Activated CD4-positive, alpha-beta memory T cell treated with anti-CD3 and anti-CD28 coated beads, Interleukin-2, amount 10 ng/mL, durations not matched to agents 7 days and 5 days (primary cell): Measurements from ENCODE around the gene FTO. TPM values are rescaled to one million over a fixed set of nuclear protein-coding genes. Genes with fewer than 3 reads are reported as not detected.
A peak's percentile ranks its signal among the peaks of the same experiment; 100 is the strongest.

Experiments used
- CTCF ChIA-PET: fragments of 350-600 bp; sonication (Branson Sonifier 250); formaldehyde crosslinking; loops from one replicate; lab custom pipeline; 2021; ENCODE audit warnings: antibody characterized with exemption, inconsistent platforms; lab: Charles Lee
- POLR2A ChIA-PET: fragments of 350-600 bp; sonication (Branson Sonifier 250); formaldehyde crosslinking; loops from one replicate; lab custom pipeline; 2021; ENCODE audit warnings: antibody characterized with exemption; lab: Charles Lee
- DNase-seq: peaks from one replicate; pipeline ENCODE4 v3.0.0-alpha.2; 2020
- H3K27ac Mint-ChIP-seq: one replicate; pipeline ENCODE4 v1.8.0; 2021; ENCODE audit warnings: mild to moderate bottlenecking, mixed read lengths
- H3K27me3 Mint-ChIP-seq: one replicate; pipeline ENCODE4 v1.8.0; 2021; ENCODE audit warnings: mixed read lengths
- H3K36me3 Mint-ChIP-seq: one replicate; pipeline ENCODE4 v1.8.0; 2021; ENCODE audit warnings: low read depth, mixed read lengths
- H3K4me1 Mint-ChIP-seq: one replicate; pipeline ENCODE4 v1.8.0; 2021; ENCODE audit warnings: mixed read lengths
- H3K4me3 Mint-ChIP-seq: one replicate; pipeline ENCODE4 v1.8.0; 2021; ENCODE audit warnings: mild to moderate bottlenecking, mixed read lengths
- H3K9me3 Mint-ChIP-seq: one replicate; pipeline ENCODE4 v1.8.0; 2021; ENCODE audit warnings: mixed read lengths
- total RNA-seq, 2 experiments: library from RNA; stranded (reverse); gene quantifications; one replicate each; pipeline ENCODE4 v1.2.3, GENCODE V29; 2021

The FTO gene
- total RNA-seq, 2 experiments from 2014 or later: 48.1 to 48.5 TPM

GRCh38 chr16:53849585-53849984, 145.6 kb downstream of the FTO start:
- no peak overlapping the region for H3K4me3 Mint-ChIP-seq
- H3K27me3 Mint-ChIP-seq: no peaks in the 10 kb centered on the region
- H3K9me3 Mint-ChIP-seq: peaks cover 6% of the 10 kb centered on the region
- H3K27ac Mint-ChIP-seq: no peak overlapping the region
- H3K36me3 Mint-ChIP-seq: peaks cover 11% of the 10 kb centered on the region
- CTCF ChIA-PET: no interaction called here
- DNase-seq: no peak
- peaks cover 5% of the 10 kb centered on the region for H3K4me1 Mint-ChIP-seq
- POLR2A ChIA-PET: no interaction called here

GRCh38 chr16:53849994-53850393, 146.0 kb downstream of the FTO start:
- POLR2A ChIA-PET: no interaction called here
- peaks cover 2% of the 10 kb centered on the region for H3K4me1 Mint-ChIP-seq
- no peak for DNase-seq
- no peak overlapping the region for H3K4me3 Mint-ChIP-seq
- CTCF ChIA-PET: no interaction called here
- H3K36me3 Mint-ChIP-seq: peaks cover 9% of the 10 kb centered on the region
- no peaks in the 10 kb centered on the region for H3K27me3 Mint-ChIP-seq
- H3K9me3 Mint-ChIP-seq: peaks cover 8% of the 10 kb centered on the region
- no peak overlapping the region for H3K27ac Mint-ChIP-seq

GRCh38 chr16:53852678-53853077, 148.7 kb downstream of the FTO start:
- CTCF ChIA-PET: no interaction called here
- Mint-ChIP-seq H3K27me3 (no peaks in the 10 kb centered on the region), H3K4me1 (no peaks in the 10 kb centered on the region), H3K27ac (no peak overlapping the region), H3K9me3 (peaks cover 8% of the 10 kb centered on the region), H3K4me3 (no peak overlapping the region), H3K36me3 (peaks cover 11% of the 10 kb centered on the region)
- no peak for DNase-seq
- POLR2A ChIA-PET: no interaction called here

DNA sequence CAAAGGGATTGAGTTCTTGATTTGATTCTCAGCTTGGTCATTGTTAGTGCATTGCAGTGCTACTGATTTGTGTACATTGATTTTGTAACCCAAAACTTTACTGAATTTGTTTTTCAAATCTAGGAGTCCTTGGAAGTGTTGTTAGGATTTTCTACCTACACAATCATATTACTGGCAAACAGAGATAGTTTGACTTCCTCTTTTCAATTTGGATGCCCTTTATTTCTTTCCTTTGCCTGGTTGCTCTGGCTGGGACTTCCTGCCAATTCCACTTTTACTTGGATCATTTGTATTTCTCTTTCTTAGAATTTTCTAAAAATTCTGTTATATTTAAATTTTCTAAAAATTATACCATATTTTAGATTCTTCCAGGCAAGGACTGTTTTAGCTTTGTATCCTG, 151.1 kb downstream of the FTO start:
- DNase-seq: no peak
- H3K4me3 Mint-ChIP-seq: no peak overlapping the region
- CTCF ChIA-PET: no interaction called here
- no peak overlapping the region for H3K27ac Mint-ChIP-seq
- no peaks in the 10 kb centered on the region for H3K4me1 Mint-ChIP-seq
- POLR2A ChIA-PET: no interaction called here
- no peaks in the 10 kb centered on the region for H3K27me3 Mint-ChIP-seq
- H3K9me3 Mint-ChIP-seq: peaks cover 8% of the 10 kb centered on the region
- peaks cover 8% of the 10 kb centered on the region for H3K36me3 Mint-ChIP-seq

GRCh38 chr16:53855511-53855910, 151.6 kb downstream of the FTO start:
- no peak overlapping the region for H3K27ac Mint-ChIP-seq
- CTCF ChIA-PET: no interaction called here
- H3K27me3 Mint-ChIP-seq: no peaks in the 10 kb centered on the region
- H3K4me1 Mint-ChIP-seq: no peaks in the 10 kb centered on the region
- peaks cover 8% of the 10 kb centered on the region for H3K9me3 Mint-ChIP-seq
- no peak for DNase-seq
- peaks cover 8% of the 10 kb centered on the region for H3K36me3 Mint-ChIP-seq
- no peak overlapping the region for H3K4me3 Mint-ChIP-seq
- POLR2A ChIA-PET: no interaction called here

GRCh38 chr16:53859995-53860540, 156.1 kb downstream of the FTO start:
- DNase-seq: no peak
- ChIA-PET POLR2A (no interaction called here), CTCF (no interaction called here)
- Mint-ChIP-seq H3K9me3 (no peaks in the 10 kb centered on the region), H3K4me1 (peaks cover 3% of the 10 kb centered on the region), H3K27me3 (no peaks in the 10 kb centered on the region), H3K27ac (no peak overlapping the region), H3K36me3 (peaks cover 10% of the 10 kb centered on the region), H3K4me3 (no peak overlapping the region)

DNA sequence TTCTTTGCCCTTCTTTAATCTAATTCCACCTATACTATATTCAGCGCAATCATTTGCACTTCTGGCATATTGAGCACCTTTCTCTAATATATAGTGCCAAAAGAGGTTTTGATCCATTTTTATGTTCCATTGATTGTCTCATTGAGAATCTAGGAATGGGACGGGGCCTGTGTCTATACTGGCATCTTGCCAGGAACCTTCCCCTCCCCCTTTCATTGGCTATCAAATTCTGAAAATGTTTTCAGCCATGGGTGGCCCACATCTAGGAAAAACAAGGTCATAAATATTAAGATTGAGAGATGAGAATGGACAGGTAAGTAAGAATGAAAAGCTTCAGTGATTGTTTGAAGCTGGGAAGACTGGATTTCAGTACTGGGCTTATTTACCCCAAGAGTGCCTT, 159.9 kb downstream of the FTO start:
- H3K27ac Mint-ChIP-seq: no peak overlapping the region
- no peak for DNase-seq
- peaks cover 6% of the 10 kb centered on the region for H3K36me3 Mint-ChIP-seq
- POLR2A ChIA-PET: no interaction called here
- no peak overlapping the region for H3K4me3 Mint-ChIP-seq
- no peaks in the 10 kb centered on the region for H3K27me3 Mint-ChIP-seq
- CTCF ChIA-PET: no interaction called here
- H3K4me1 Mint-ChIP-seq: peaks cover 25% of the 10 kb centered on the region
- H3K9me3 Mint-ChIP-seq: peaks cover 4% of the 10 kb centered on the region

DNA sequence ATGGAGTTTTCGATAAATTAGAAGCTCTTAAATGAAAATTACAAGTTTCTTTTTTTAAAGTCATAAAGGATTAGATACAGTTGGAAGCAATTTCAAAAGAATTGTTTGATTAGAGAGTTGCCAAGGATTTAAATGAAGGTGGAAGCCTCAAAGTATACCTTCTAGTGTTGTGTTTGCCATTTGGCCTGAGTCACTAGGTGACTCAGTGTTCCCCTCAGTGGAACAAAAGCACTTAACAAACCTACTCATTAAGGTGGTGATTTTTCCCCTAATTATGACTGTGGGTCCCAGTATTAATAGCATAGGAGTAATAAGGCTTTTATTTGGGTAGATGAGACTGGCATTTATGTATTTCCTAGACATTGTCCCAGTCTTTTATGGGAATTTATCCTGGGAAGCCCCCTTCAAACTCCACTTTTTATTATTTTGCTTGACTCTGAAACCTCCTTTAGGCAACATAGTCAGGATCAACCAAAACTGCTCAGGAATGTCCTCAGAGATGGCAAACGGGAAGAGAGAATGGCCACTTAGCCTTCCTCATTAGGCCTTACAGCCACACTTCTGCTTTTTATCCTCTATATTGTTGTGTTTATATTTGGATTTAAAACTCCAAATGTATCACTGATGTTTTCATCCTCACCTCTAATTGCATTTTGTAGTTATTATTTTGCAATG, 161.0 kb downstream of the FTO start:
- peaks cover 25% of the 10 kb centered on the region for H3K4me1 Mint-ChIP-seq
- CTCF ChIA-PET: no interaction called here
- no peak for DNase-seq
- H3K36me3 Mint-ChIP-seq: peaks cover 16% of the 10 kb centered on the region
- H3K27ac Mint-ChIP-seq: peak overlapping the region; percentile 44
- H3K9me3 Mint-ChIP-seq: peaks cover 9% of the 10 kb centered on the region
- H3K4me3 Mint-ChIP-seq: no peak overlapping the region
- no peaks in the 10 kb centered on the region for H3K27me3 Mint-ChIP-seq
- POLR2A ChIA-PET: no interaction called here

- H3K27ac Mint-ChIP-seq: peak overlapping the region; percentile 44
- peaks cover 19% of the 10 kb centered on the region for H3K36me3 Mint-ChIP-seq
- CTCF ChIA-PET: no interaction called here
These were observed 161.5 kb downstream of the FTO start for GRCh38 chr16:53865494-53865863.

DNA sequence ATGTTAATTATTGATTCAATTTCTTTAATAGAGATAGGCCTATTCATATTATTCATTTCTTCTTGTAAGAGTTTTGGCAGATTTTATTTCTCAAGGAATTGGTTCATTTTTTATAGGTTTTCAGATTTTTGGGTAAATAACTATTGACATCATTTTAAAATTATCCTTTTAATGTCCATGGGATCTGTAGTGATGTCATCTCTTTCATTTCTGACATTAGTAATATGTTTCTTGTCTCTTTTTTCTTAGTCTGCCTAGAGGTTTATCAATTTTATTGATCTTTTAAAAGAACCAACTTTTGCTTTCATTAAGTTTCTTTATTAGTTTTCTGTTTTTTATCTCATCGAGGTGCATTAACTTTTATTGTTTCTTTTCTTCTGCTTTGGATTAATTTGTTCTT, 162.6 kb downstream of the FTO start:
- Mint-ChIP-seq H3K27me3 (no peaks in the 10 kb centered on the region), H3K27ac (no peak overlapping the region), H3K4me3 (no peak overlapping the region), H3K9me3 (peaks cover 22% of the 10 kb centered on the region), H3K4me1 (peaks cover 25% of the 10 kb centered on the region), H3K36me3 (peaks cover 27% of the 10 kb centered on the region)
- no peak for DNase-seq
- ChIA-PET CTCF (no interaction called here), POLR2A (no interaction called here)

More at GRCh38 chr16:53865494-53865863, 161.5 kb downstream of the FTO start:
- Mint-ChIP-seq H3K9me3 (peaks cover 13% of the 10 kb centered on the region), H3K4me3 (no peak overlapping the region), H3K27me3 (no peaks in the 10 kb centered on the region), H3K4me1 (peaks cover 25% of the 10 kb centered on the region)
- no peak for DNase-seq
- POLR2A ChIA-PET: no interaction called here

DNA sequence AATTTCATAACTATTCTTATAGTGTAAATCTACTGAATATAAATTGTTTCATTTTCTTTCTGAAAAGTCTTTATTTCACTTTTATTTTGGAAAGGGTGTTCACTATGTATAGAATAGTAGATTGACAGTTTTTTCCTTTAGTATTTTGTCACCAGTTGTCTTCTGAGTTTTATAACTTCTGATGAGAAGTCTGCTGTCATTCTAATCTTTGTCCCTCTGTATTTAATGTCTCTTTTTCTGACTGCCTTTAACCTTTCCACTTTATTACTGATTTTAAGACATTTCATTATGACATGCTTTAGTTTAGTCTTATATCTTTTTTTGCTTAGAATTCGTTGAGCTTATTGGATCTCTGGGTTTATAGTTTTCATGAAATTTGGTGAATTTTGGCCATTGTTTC, 166.9 kb downstream of the FTO start:
- no peak overlapping the region for H3K27ac Mint-ChIP-seq
- peaks cover 24% of the 10 kb centered on the region for H3K9me3 Mint-ChIP-seq
- H3K27me3 Mint-ChIP-seq: no peaks in the 10 kb centered on the region
- no peak for DNase-seq
- no peak overlapping the region for H3K4me3 Mint-ChIP-seq
- POLR2A ChIA-PET: no interaction called here
- peaks cover 30% of the 10 kb centered on the region for H3K4me1 Mint-ChIP-seq
- H3K36me3 Mint-ChIP-seq: peaks cover 40% of the 10 kb centered on the region
- CTCF ChIA-PET: no interaction called here

DNA sequence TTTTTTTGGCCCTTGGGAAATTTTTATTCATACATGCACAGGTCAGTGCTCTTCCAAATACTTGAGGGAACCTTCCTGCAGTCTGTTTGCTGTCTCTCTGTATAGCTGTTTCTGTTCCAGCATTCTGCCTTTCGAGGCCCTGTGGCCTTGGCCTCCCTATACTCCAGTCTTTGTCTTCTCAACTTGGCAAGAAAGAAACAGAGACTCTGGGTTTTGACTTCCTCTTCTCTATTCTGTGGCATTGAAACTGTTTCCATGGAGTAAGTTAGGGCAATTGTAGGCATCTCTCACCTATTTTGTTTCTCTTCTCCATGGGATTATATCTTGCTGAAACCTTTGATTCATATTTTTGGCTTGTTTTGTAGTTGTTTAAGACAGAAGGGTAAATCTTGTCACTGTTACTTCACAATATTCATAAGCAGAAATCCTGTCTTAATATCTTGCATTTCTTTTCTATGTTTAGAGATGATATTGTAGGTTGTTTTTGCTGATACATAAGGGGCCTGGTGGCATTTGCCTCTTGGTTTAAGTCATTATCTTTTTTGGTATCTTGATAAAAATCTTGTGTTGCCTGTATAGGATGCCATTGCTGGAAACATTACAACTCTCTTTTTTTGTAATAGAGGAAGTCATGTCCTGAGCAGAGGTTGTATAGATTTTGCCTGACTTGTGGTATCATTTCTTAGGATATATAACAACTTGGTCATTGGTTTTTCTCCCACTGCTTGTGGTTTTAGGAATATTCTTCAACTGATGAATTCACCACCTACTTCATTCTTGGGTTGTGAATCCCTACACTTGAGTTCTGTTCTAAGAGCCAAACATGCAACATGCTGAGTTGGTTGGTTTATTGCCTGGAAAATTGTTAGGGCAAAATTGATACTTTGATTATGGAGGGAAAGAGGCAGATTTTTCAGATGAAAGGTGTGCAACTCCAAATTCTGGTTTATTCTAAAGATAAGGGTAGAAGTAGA, 168.6 kb downstream of the FTO start:
- H3K9me3 Mint-ChIP-seq: peaks cover 23% of the 10 kb centered on the region
- POLR2A ChIA-PET: no interaction called here
- peaks cover 16% of the 10 kb centered on the region for H3K4me1 Mint-ChIP-seq
- CTCF ChIA-PET: no interaction called here
- peaks cover 40% of the 10 kb centered on the region for H3K36me3 Mint-ChIP-seq
- no peak for DNase-seq
- peak overlapping the region; percentile 60 for H3K27ac Mint-ChIP-seq
- no peaks in the 10 kb centered on the region for H3K27me3 Mint-ChIP-seq
- no peak overlapping the region for H3K4me3 Mint-ChIP-seq

DNA sequence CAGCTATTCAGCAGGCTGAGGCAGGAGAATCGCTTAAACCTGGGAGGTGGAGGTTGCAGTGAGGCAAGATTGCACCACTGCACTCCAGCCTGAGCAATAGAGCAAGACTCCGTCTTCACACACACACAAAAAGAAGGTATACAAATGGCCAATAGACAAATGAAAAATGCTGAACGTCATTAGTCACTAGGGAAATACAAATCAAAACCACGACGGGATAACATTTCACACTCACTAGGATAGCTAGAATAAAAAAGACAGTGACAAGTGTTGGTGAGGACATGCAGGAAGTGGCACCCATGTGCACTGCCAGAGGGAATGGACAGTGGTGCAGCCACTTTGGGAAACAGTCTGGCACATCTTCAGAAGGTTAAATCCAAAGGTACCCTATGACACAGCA, 172.9 kb downstream of the FTO start:
- H3K4me1 Mint-ChIP-seq: peaks cover 15% of the 10 kb centered on the region
- no peak overlapping the region for H3K4me3 Mint-ChIP-seq
- DNase-seq: no peak
- H3K27ac Mint-ChIP-seq: no peak overlapping the region
- H3K9me3 Mint-ChIP-seq: peaks cover 2% of the 10 kb centered on the region
- POLR2A ChIA-PET: no interaction called here
- CTCF ChIA-PET: no interaction called here
- H3K36me3 Mint-ChIP-seq: peaks cover 19% of the 10 kb centered on the region
- H3K27me3 Mint-ChIP-seq: no peaks in the 10 kb centered on the region
